H9 (cell line): ENCODE results near the gene PHLDA3. TPM values are rescaled to one million over a fixed set of nuclear protein-coding genes. Genes with fewer than 3 reads are reported as not detected.

Experiments used
- DNase-seq: peaks from one replicate; pipeline ENCODE4 v3.0.0-alpha.2; 2017
- H2AFZ ChIP-seq: one replicate; pipeline ENCODE4 v1.6.1; 2013; ENCODE audit warnings: mild to moderate bottlenecking, low read length, control low read depth, moderate library complexity
- H2AK5ac ChIP-seq: 2 replicates; pipeline ENCODE4 v1.6.1; 2013; ENCODE audit warnings: low read length, control low read depth, mixed read lengths; ENCODE audit not compliant: insufficient read length
- H2BK120ac ChIP-seq: one replicate; pipeline ENCODE4 v1.6.1; 2013; ENCODE audit warnings: low read depth, mild to moderate bottlenecking, low read length, control low read depth, inconsistent platforms; ENCODE audit not compliant: poor library complexity, severe bottlenecking
- H2BK12ac ChIP-seq: 2 replicates; pipeline ENCODE4 v1.6.1; 2013; ENCODE audit warnings: low read length, control low read depth, mixed read lengths, low read depth; ENCODE audit not compliant: insufficient read length
- H2BK15ac ChIP-seq: 2 replicates; pipeline ENCODE4 v1.6.1; 2013; ENCODE audit warnings: low read depth, low read length, control low read depth
- H2BK20ac ChIP-seq: one replicate; pipeline ENCODE4 v1.6.1; 2013; ENCODE audit warnings: low read depth, mild to moderate bottlenecking, low read length, control low read depth, inconsistent platforms; ENCODE audit not compliant: poor library complexity, severe bottlenecking
- H2BK5ac ChIP-seq: 2 replicates; pipeline ENCODE4 v1.6.1; 2013; ENCODE audit warnings: low read length, control low read depth, mixed read lengths; ENCODE audit not compliant: insufficient read length
- H3K14ac ChIP-seq: 2 replicates; pipeline ENCODE4 v1.6.1; 2013; ENCODE audit warnings: low read length, control low read depth; ENCODE audit not compliant: insufficient read depth
- H3K18ac ChIP-seq: 2 replicates; pipeline ENCODE4 v1.6.1; 2013; ENCODE audit warnings: low read depth, mild to moderate bottlenecking, mixed read lengths, low read length, control low read depth; ENCODE audit not compliant: insufficient read length
- H3K23ac ChIP-seq: 2 replicates; pipeline ENCODE4 v1.6.1; 2013; ENCODE audit warnings: low read length, control low read depth, mixed read lengths, low read depth; ENCODE audit not compliant: insufficient read length
- H3K23me2 ChIP-seq: 2 replicates; pipeline ENCODE4 v1.6.1; 2013; ENCODE audit warnings: low read depth, mild to moderate bottlenecking, mixed read lengths, low read length, control low read depth; ENCODE audit not compliant: insufficient read length, poor library complexity, severe bottlenecking
- H3K27ac ChIP-seq: 2 replicates; pipeline ENCODE4 v1.5.1; 2013; ENCODE audit warnings: low read length, control low read depth, mixed read lengths, low read depth; ENCODE audit not compliant: insufficient read length
- H3K27me3 ChIP-seq: 2 replicates; pipeline ENCODE4 v1.6.1; 2013; ENCODE audit warnings: low read length, control low read depth, inconsistent platforms; ENCODE audit not compliant: insufficient read depth
- H3K4ac ChIP-seq: 2 replicates; pipeline ENCODE4 v1.6.1; 2013; ENCODE audit warnings: low read depth, mild to moderate bottlenecking, control low read depth, inconsistent platforms, low read length, moderate library complexity
- H3K4me1 ChIP-seq: 2 replicates; pipeline ENCODE4 v1.6.1; 2013; ENCODE audit warnings: low read length, control low read depth, inconsistent platforms; ENCODE audit not compliant: insufficient read depth
- H3K4me2 ChIP-seq: 2 replicates; pipeline ENCODE4 v1.6.1; 2013; ENCODE audit warnings: low read length, control low read depth, mixed read lengths; ENCODE audit not compliant: insufficient read length, insufficient read depth
- H3K56ac ChIP-seq: 2 replicates; pipeline ENCODE4 v1.6.1; 2013; ENCODE audit warnings: low read depth, mild to moderate bottlenecking, mixed read lengths, low read length, control low read depth; ENCODE audit not compliant: insufficient read length
- H3K79me1 ChIP-seq: 2 replicates; pipeline ENCODE4 v1.6.1; 2013; ENCODE audit warnings: low read depth, mild to moderate bottlenecking, moderate library complexity, low read length, control low read depth, inconsistent platforms; ENCODE audit not compliant: insufficient read depth, poor library complexity, severe bottlenecking
- H3K79me2 ChIP-seq: 2 replicates; pipeline ENCODE4 v1.6.1; 2013; ENCODE audit warnings: low read length, control low read depth, inconsistent platforms; ENCODE audit not compliant: insufficient read depth
- H3K9ac ChIP-seq: 2 replicates; pipeline ENCODE4 v1.6.1; 2013; ENCODE audit warnings: low read length, control low read depth, mixed read lengths; ENCODE audit not compliant: insufficient read length; ENCODE audit errors: extremely low read depth
- H3K9me3 ChIP-seq: one replicate; pipeline ENCODE4 v1.6.1; 2013; ENCODE audit warnings: low read depth, low read length, inconsistent platforms; ENCODE audit not compliant: control insufficient read depth
- H3T11ph ChIP-seq: one replicate; pipeline ENCODE4 v1.6.1; 2013; ENCODE audit warnings: mild to moderate bottlenecking, low read length, control low read depth, inconsistent platforms
- H4K20me1 ChIP-seq: one replicate; pipeline ENCODE4 v1.6.1; 2013; ENCODE audit not compliant: control insufficient read depth, insufficient read length, insufficient read depth
- H4K5ac ChIP-seq: 2 replicates; pipeline ENCODE4 v1.6.1; 2013; ENCODE audit warnings: low read depth, mild to moderate bottlenecking, mixed read lengths, low read length, control low read depth; ENCODE audit not compliant: insufficient read length
- H4K8ac ChIP-seq: replicated peaks from 2 replicates; pipeline ENCODE4 v1.6.1; 2013; ENCODE audit warnings: low read length, control low read depth, mixed read lengths, low read depth; ENCODE audit not compliant: insufficient read length
- H4K91ac ChIP-seq: 2 replicates; pipeline ENCODE4 v1.6.1; 2013; ENCODE audit warnings: low read depth, mild to moderate bottlenecking, moderate library complexity, mixed read lengths, low read length, control low read depth; ENCODE audit not compliant: insufficient read length
- H3K27ac Mint-ChIP-seq, 3 experiments: 2 replicates in 2 of 3; 3 replicates in 1 of 3; pipeline ENCODE4 v1.8.0; 2020 to 2021; ENCODE audit warnings: mixed read lengths in 3 of 3, mild to moderate bottlenecking in 1 of 3, moderate library complexity in 1 of 3
- H3K27me3 Mint-ChIP-seq: 2 replicates; pipeline ENCODE4 v1.8.0; 2021; ENCODE audit warnings: low read depth, mild to moderate bottlenecking, moderate library complexity, mixed read lengths
- H3K36me3 Mint-ChIP-seq, 3 experiments: 2 replicates in 2 of 3; 3 replicates in 1 of 3; pipeline ENCODE4 v1.8.0; 2020 to 2021; ENCODE audit warnings: low read depth in 3 of 3, mixed read lengths in 3 of 3; ENCODE audit not compliant: insufficient read depth in 1 of 3
- H3K4me1 Mint-ChIP-seq, 2 experiments: 2 replicates each; pipeline ENCODE4 v1.8.0; 2020; ENCODE audit warnings: mixed read lengths in 2 of 2
- H3K4me3 Mint-ChIP-seq, 2 experiments: 2 replicates in 1 of 2; 3 replicates in 1 of 2; pipeline ENCODE4 v1.8.0; 2020 to 2021; ENCODE audit warnings: mild to moderate bottlenecking in 2 of 2, mixed read lengths in 2 of 2, moderate library complexity in 1 of 2
- H3K9me3 Mint-ChIP-seq, 2 experiments: 2 replicates in 1 of 2; 3 replicates in 1 of 2; pipeline ENCODE4 v1.8.0; 2020; ENCODE audit warnings: mild to moderate bottlenecking in 2 of 2, mixed read lengths in 2 of 2, moderate library complexity in 1 of 2
- CTCF ChIP-seq: fragments of 200-600 bp; sonication (generic); conservative IDR thresholded peaks from 3 replicates; pipeline ENCODE4 v1.8.0; 2021; ENCODE audit warnings: antibody characterized with exemption, mild to moderate bottlenecking
- WGBS: extraction: QIAGEN DNeasy Blood & Tissue Kit; methylation state at CpG from one replicate; pipeline ENCODE4 v1.1.7; 2013; ENCODE audit warnings: missing lambda C conversion rate, low lambda C conversion rate, mixed read lengths; ENCODE audit not compliant: insufficient read length; ENCODE audit errors: extremely low coverage; 5-methylcytosine and 5-hydroxymethylcytosine counted together
- total RNA-seq: library from RNA; stranded (reverse); gene quantifications from 2 replicates; pipeline ENCODE4 v1.2.1, GENCODE V29; 2021

PHLDA3 gene
- total RNA-seq, 1 experiment from 2014 or later = 53.9 TPM

GRCh38 chr1:201505503-201505890 is 36.5 kb upstream of the PHLDA3 start:
- Histone ChIP-seq H3K14ac (peak overlapping the region; percentile 27; the same call in 1 of the 2 replicates), H3K4me1 (peaks cover 6% of the 10 kb centered on the region), H2BK120ac (no peak overlapping the region), H3K4ac (no peak overlapping the region), H3K23me2 (peaks cover 8% of the 10 kb centered on the region), H3K9me3 (no peaks in the 10 kb centered on the region), H3K79me1 (no peaks in the 10 kb centered on the region), H2BK12ac (no peak overlapping the region), H2BK15ac (no peak overlapping the region), H4K20me1 (no peaks in the 10 kb centered on the region), H2BK20ac (no peak overlapping the region), H2AK5ac (no peak overlapping the region), H4K91ac (no peak overlapping the region), H3T11ph (no peak overlapping the region), H3K23ac (no peak overlapping the region), H3K18ac (peak overlapping the region; percentile 51), H2AFZ (no peak overlapping the region), H4K5ac (no peak overlapping the region), H3K79me2 (no peaks in the 10 kb centered on the region), H4K8ac (no peak overlapping the region), H3K4me2 (no peak overlapping the region), H2BK5ac (no peak overlapping the region), H3K27ac (no peak overlapping the region), H3K27me3 (peaks cover 4% of the 10 kb centered on the region; the same call in 1 of the 2 replicates), H3K56ac (no peak overlapping the region), H3K9ac (no peak overlapping the region)
- no peak for TF ChIP-seq CTCF
- peak; percentile 49 for DNase-seq
- Mint-ChIP-seq H3K4me1 (peaks cover 35 to 44% of the 10 kb centered on the region in 2 experiments), H3K36me3 (no peaks in the 10 kb centered on the region), H3K9me3 (no peaks in the 10 kb centered on the region), H3K4me3 (no peak overlapping the region), H3K27ac (peak overlapping the region; percentile 66 to 91 (median 85); a peak in 5 of 7 replicates), H3K27me3 (peaks cover 2% of the 10 kb centered on the region; the same call in 1 of the 2 replicates)
- WGBS = no CpG with 5 or more reads among the region's 4 CpGs
